Endodermal cell (in vitro differentiated cells): ENCODE data around the gene DNALI1. TPM values are rescaled to one million over a fixed set of nuclear protein-coding genes. Genes with fewer than 3 reads are reported as not detected.

Source experiments
- DNase-seq: peaks from one replicate; pipeline ENCODE4 v3.0.0-alpha.2; 2017
- H3K27ac ChIP-seq: 2 replicates; pipeline ENCODE4 v1.5.1; 2013; ENCODE audit warnings: mild to moderate bottlenecking, low read depth, low read length, moderate library complexity
- H3K27me3 ChIP-seq: 2 replicates; pipeline ENCODE4 v1.6.1; 2013; ENCODE audit warnings: mild to moderate bottlenecking, low read length, moderate library complexity; ENCODE audit not compliant: insufficient read depth, control insufficient read depth, poor library complexity, severe bottlenecking
- H3K36me3 ChIP-seq: 2 replicates; pipeline ENCODE4 v1.7.0; 2013; ENCODE audit warnings: mild to moderate bottlenecking, low read length, moderate library complexity; ENCODE audit not compliant: control insufficient read depth, insufficient read depth
- H3K4me1 ChIP-seq: one replicate; pipeline ENCODE4 v1.7.0; 2013; ENCODE audit warnings: low read length; ENCODE audit not compliant: control insufficient read depth, insufficient read depth
- H3K4me3 ChIP-seq: 2 replicates; pipeline ENCODE4 v1.5.1; 2013; ENCODE audit warnings: mild to moderate bottlenecking, low read length, moderate library complexity
- H3K9ac ChIP-seq: 2 replicates; pipeline ENCODE4 v1.6.1; 2013; ENCODE audit warnings: mild to moderate bottlenecking, low read length, moderate library complexity; ENCODE audit not compliant: poor library complexity, severe bottlenecking; ENCODE audit errors: extremely low read depth
- H3K9me3 ChIP-seq: 2 replicates; pipeline ENCODE4 v1.6.1; 2013; ENCODE audit warnings: mild to moderate bottlenecking, low read length, moderate library complexity; ENCODE audit not compliant: control insufficient read depth
- H3K27ac Mint-ChIP-seq: 2 replicates; pipeline ENCODE4 v1.8.0; 2020; ENCODE audit warnings: mixed read lengths
- H3K27me3 Mint-ChIP-seq: 2 replicates; pipeline ENCODE4 v1.8.0; 2021; ENCODE audit warnings: mild to moderate bottlenecking, mixed read lengths; ENCODE audit not compliant: insufficient read depth
- H3K36me3 Mint-ChIP-seq: 2 replicates; pipeline ENCODE4 v1.8.0; 2020; ENCODE audit warnings: low read depth, mixed read lengths
- H3K4me1 Mint-ChIP-seq: 2 replicates; pipeline ENCODE4 v1.8.0; 2020; ENCODE audit warnings: mixed read lengths
- H3K4me3 Mint-ChIP-seq: 2 replicates; pipeline ENCODE4 v1.8.0; 2020; ENCODE audit warnings: mild to moderate bottlenecking, moderate library complexity, mixed read lengths
- H3K9me3 Mint-ChIP-seq: 2 replicates; pipeline ENCODE4 v1.8.0; 2020; ENCODE audit warnings: mild to moderate bottlenecking, mixed read lengths
- CTCF ChIP-seq: fragments of 200-600 bp; sonication (generic); conservative IDR thresholded peaks from 2 replicates; pipeline ENCODE4 v1.5.0; 2021; ENCODE audit warnings: antibody characterized with exemption, mild to moderate bottlenecking
- WGBS, 2 experiments: methylation state at CpG; one replicate each; pipeline versions ENCODE4 v1.1.5 to v1.1.7; 2013; ENCODE audit warnings: missing lambda C conversion rate in 2 of 2, mixed read lengths in 1 of 2; ENCODE audit not compliant: insufficient coverage in 1 of 2, insufficient read length in 1 of 2; 5-methylcytosine and 5-hydroxymethylcytosine counted together
- total RNA-seq, 2 donors: library from RNA; stranded (reverse); fragmentation: NEBNext Ultra II Directional in 1 of 2; extraction: Animal tissue kit (Norgen Biotek cat#: 25700) in 1 of 2; gene quantifications; 2 replicates in 1 of 2; 3 replicates in 1 of 2; pipeline ENCODE4 v1.2.1, GENCODE V29; 2021

Gene DNALI1
- total RNA-seq, 2 donors from 2014 or later = 31.5 to 39.5 TPM

- peaks cover 95% of the 10 kb centered on the region for H3K27me3 ChIP-seq
Observed at GRCh38 chr1:37614105-37614504, 57.4 kb downstream of the DNALI1 start.

GRCh38 chr1:37616330-37616729 lies 59.6 kb downstream of the DNALI1 start:
- Histone ChIP-seq H3K27me3 (peaks cover 95% of the 10 kb centered on the region), H3K27ac (no peak overlapping the region), H3K4me3 (no peak overlapping the region), H3K9me3 (no peaks in the 10 kb centered on the region), H3K36me3 (no peaks in the 10 kb centered on the region), H3K9ac (no peak overlapping the region), H3K4me1 (no peaks in the 10 kb centered on the region)
- WGBS, 2 experiments = 86 to 87% methylated on average over 10 to 14 of the region's 14 CpGs
- H3K9me3 Mint-ChIP-seq = no peaks in the 10 kb centered on the region
- no peak overlapping the region for H3K4me3 Mint-ChIP-seq
- TF ChIP-seq CTCF = no peak
- peaks cover 82% of the 10 kb centered on the region for H3K27me3 Mint-ChIP-seq
- H3K27ac Mint-ChIP-seq = no peak overlapping the region
- DNase-seq = no peak
- H3K36me3 Mint-ChIP-seq = no peaks in the 10 kb centered on the region
- no peaks in the 10 kb centered on the region for H3K4me1 Mint-ChIP-seq

More at GRCh38 chr1:37614105-37614504, 57.4 kb downstream of the DNALI1 start:
- no peak for DNase-seq
- H3K4me3 Mint-ChIP-seq = no peak overlapping the region
- H3K9me3 Mint-ChIP-seq = no peaks in the 10 kb centered on the region
- Histone ChIP-seq H3K4me1 (no peaks in the 10 kb centered on the region), H3K9me3 (no peaks in the 10 kb centered on the region), H3K4me3 (no peak overlapping the region), H3K9ac (no peak overlapping the region), H3K27ac (no peak overlapping the region), H3K36me3 (no peaks in the 10 kb centered on the region)
- 80 to 89% methylated on average over 1 to 5 of the region's 5 CpGs for WGBS, 2 experiments
- H3K27me3 Mint-ChIP-seq = peaks cover 78% of the 10 kb centered on the region
- TF ChIP-seq CTCF = no peak
- no peak overlapping the region for H3K27ac Mint-ChIP-seq
- H3K36me3 Mint-ChIP-seq = no peaks in the 10 kb centered on the region
- no peaks in the 10 kb centered on the region for H3K4me1 Mint-ChIP-seq

Other genes with a start within 250 kb of the DNALI1 start
- gene ZC3H12A, start 82.4 kb upstream of the DNALI1 start, total RNA-seq = 1 to 10 TPM; 5.5 to 5.8 TPM
- gene MEAF6, start 42.2 kb upstream of the DNALI1 start, total RNA-seq = 10 to 100 TPM; 50.4 to 51.7 TPM
- gene SNIP1, start 2.6 kb upstream of the DNALI1 start, total RNA-seq = 10 to 100 TPM; 20.2 TPM
- gene GNL2, start 39.0 kb downstream of the DNALI1 start, total RNA-seq = 10 to 100 TPM; 70.7 to 80.9 TPM
- gene RSPO1, start 78.0 kb downstream of the DNALI1 start, total RNA-seq = not detected
- gene CDCA8, start 135.6 kb downstream of the DNALI1 start, total RNA-seq = 10 to 100 TPM; 27.7 to 49.7 TPM
- under 1 TPM in 1 of 2 donors, not detected in 1; 0.42 TPM for gene EPHA10, start 208.2 kb downstream of the DNALI1 start, total RNA-seq
- 1 to 10 TPM; 7.0 to 9.6 TPM for gene MANEAL, start 236.9 kb downstream of the DNALI1 start, total RNA-seq